Endodermal cell (in vitro differentiated cells): ENCODE results near the gene NFATC1. TPM values are rescaled to one million over a fixed set of nuclear protein-coding genes. Genes with fewer than 3 reads are reported as not detected.

ENCODE experiments used
- DNase-seq: peaks from one replicate; pipeline ENCODE4 v3.0.0-alpha.2; 2017
- H3K27ac ChIP-seq: 2 replicates; pipeline ENCODE4 v1.5.1; 2013; ENCODE audit warnings: mild to moderate bottlenecking, low read depth, low read length, moderate library complexity
- H3K27me3 ChIP-seq: 2 replicates; pipeline ENCODE4 v1.6.1; 2013; ENCODE audit warnings: mild to moderate bottlenecking, low read length, moderate library complexity; ENCODE audit not compliant: insufficient read depth, control insufficient read depth, poor library complexity, severe bottlenecking
- H3K36me3 ChIP-seq: 2 replicates; pipeline ENCODE4 v1.7.0; 2013; ENCODE audit warnings: mild to moderate bottlenecking, low read length, moderate library complexity; ENCODE audit not compliant: control insufficient read depth, insufficient read depth
- H3K4me1 ChIP-seq: one replicate; pipeline ENCODE4 v1.7.0; 2013; ENCODE audit warnings: low read length; ENCODE audit not compliant: control insufficient read depth, insufficient read depth
- H3K4me3 ChIP-seq: 2 replicates; pipeline ENCODE4 v1.5.1; 2013; ENCODE audit warnings: mild to moderate bottlenecking, low read length, moderate library complexity
- H3K9ac ChIP-seq: 2 replicates; pipeline ENCODE4 v1.6.1; 2013; ENCODE audit warnings: mild to moderate bottlenecking, low read length, moderate library complexity; ENCODE audit not compliant: poor library complexity, severe bottlenecking; ENCODE audit errors: extremely low read depth
- H3K9me3 ChIP-seq: 2 replicates; pipeline ENCODE4 v1.6.1; 2013; ENCODE audit warnings: mild to moderate bottlenecking, low read length, moderate library complexity; ENCODE audit not compliant: control insufficient read depth
- H3K27ac Mint-ChIP-seq: 2 replicates; pipeline ENCODE4 v1.8.0; 2020; ENCODE audit warnings: mixed read lengths
- H3K27me3 Mint-ChIP-seq: 2 replicates; pipeline ENCODE4 v1.8.0; 2021; ENCODE audit warnings: mild to moderate bottlenecking, mixed read lengths; ENCODE audit not compliant: insufficient read depth
- H3K36me3 Mint-ChIP-seq: 2 replicates; pipeline ENCODE4 v1.8.0; 2020; ENCODE audit warnings: low read depth, mixed read lengths
- H3K4me1 Mint-ChIP-seq: 2 replicates; pipeline ENCODE4 v1.8.0; 2020; ENCODE audit warnings: mixed read lengths
- H3K4me3 Mint-ChIP-seq: 2 replicates; pipeline ENCODE4 v1.8.0; 2020; ENCODE audit warnings: mild to moderate bottlenecking, moderate library complexity, mixed read lengths
- H3K9me3 Mint-ChIP-seq: 2 replicates; pipeline ENCODE4 v1.8.0; 2020; ENCODE audit warnings: mild to moderate bottlenecking, mixed read lengths
- WGBS, 2 experiments: methylation state at CpG; one replicate each; pipeline versions ENCODE4 v1.1.5 to v1.1.7; 2013; ENCODE audit warnings: missing lambda C conversion rate in 2 of 2, mixed read lengths in 1 of 2; ENCODE audit not compliant: insufficient coverage in 1 of 2, insufficient read length in 1 of 2; 5-methylcytosine and 5-hydroxymethylcytosine counted together
- total RNA-seq, 2 donors: library from RNA; stranded (reverse); fragmentation: NEBNext Ultra II Directional in 1 of 2; extraction: Animal tissue kit (Norgen Biotek cat#: 25700) in 1 of 2; gene quantifications; 2 replicates in 1 of 2; 3 replicates in 1 of 2; pipeline ENCODE4 v1.2.1, GENCODE V29; 2021
- TF ChIP-seq, protein P1 (sequence below): fragments of 200-600 bp; sonication (generic); conservative IDR thresholded peaks from 2 replicates; pipeline ENCODE4 v1.5.0; 2021; ENCODE audit warnings: antibody characterized with exemption, mild to moderate bottlenecking

Gene NFATC1
- total RNA-seq, 2 donors from 2014 or later = 23.4 to 32.5 TPM

DNA sequence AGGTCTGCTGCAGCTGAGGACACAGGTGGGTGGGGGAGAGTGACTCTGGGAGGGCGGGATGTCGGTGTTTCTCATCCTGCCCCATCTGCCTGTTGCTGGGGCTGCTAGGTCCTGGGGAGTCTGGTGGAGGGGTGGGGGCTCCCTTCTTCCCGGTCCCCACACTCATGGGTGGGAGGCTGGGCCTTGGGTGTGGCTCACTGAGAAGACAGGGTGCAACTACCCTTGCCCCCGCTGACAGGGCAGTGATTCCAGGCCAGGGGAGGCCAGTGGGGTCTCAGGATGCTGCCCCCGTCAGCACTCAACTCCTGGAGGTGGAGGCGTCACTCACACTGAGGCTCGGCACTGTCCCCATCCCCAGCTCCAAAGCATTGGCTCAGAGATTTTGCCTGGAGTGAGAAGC is 7.7 kb upstream of the NFATC1 start:
- DNase-seq = peak; percentile 36
- Mint-ChIP-seq H3K27ac (no peak overlapping the region), H3K27me3 (peaks cover 22% of the 10 kb centered on the region)

DNA sequence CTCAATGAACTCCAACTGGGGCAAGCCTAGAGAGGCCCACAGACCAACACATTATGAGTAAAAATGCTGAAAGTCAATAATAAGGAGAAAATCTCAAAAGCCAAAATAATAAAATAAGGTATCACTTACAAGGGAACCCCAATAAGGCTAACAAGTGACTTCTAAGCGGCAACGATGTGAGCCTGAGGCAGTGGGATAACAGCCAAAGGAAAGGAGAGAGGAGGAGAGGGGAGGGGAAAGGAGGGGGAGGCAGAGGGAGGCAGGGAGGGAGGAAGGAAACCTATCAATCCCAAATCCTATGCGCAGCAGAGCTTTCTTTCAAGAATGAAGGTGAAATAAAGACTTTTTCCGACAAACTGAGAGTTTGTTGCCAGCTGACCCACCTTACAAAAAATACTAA is 6.0 kb upstream of the NFATC1 start:
- TF ChIP-seq, protein P1, sequence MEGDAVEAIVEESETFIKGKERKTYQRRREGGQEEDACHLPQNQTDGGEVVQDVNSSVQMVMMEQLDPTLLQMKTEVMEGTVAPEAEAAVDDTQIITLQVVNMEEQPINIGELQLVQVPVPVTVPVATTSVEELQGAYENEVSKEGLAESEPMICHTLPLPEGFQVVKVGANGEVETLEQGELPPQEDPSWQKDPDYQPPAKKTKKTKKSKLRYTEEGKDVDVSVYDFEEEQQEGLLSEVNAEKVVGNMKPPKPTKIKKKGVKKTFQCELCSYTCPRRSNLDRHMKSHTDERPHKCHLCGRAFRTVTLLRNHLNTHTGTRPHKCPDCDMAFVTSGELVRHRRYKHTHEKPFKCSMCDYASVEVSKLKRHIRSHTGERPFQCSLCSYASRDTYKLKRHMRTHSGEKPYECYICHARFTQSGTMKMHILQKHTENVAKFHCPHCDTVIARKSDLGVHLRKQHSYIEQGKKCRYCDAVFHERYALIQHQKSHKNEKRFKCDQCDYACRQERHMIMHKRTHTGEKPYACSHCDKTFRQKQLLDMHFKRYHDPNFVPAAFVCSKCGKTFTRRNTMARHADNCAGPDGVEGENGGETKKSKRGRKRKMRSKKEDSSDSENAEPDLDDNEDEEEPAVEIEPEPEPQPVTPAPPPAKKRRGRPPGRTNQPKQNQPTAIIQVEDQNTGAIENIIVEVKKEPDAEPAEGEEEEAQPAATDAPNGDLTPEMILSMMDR = no peak
- Histone ChIP-seq H3K27ac (no peak overlapping the region), H3K36me3 (no peaks in the 10 kb centered on the region), H3K27me3 (peaks cover 26% of the 10 kb centered on the region), H3K9me3 (no peaks in the 10 kb centered on the region), H3K9ac (no peak overlapping the region), H3K4me3 (no peak overlapping the region), H3K4me1 (peaks cover 6% of the 10 kb centered on the region)
- no peaks in the 10 kb centered on the region for H3K36me3 Mint-ChIP-seq
- DNase-seq = peak; percentile 43
- peaks cover 30% of the 10 kb centered on the region for H3K27me3 Mint-ChIP-seq
- H3K9me3 Mint-ChIP-seq = no peaks in the 10 kb centered on the region
- H3K27ac Mint-ChIP-seq = no peak overlapping the region
- no peak overlapping the region for H3K4me3 Mint-ChIP-seq
- peaks cover 16% of the 10 kb centered on the region for H3K4me1 Mint-ChIP-seq
- WGBS, 2 experiments = 59% methylated on average over 4 of the region's 4 CpGs; no CpG with 5 or more reads in 1 of the 2 experiments

More for the DNA sequence above, 7.7 kb upstream of the NFATC1 start:
- H3K27me3 ChIP-seq = peaks cover 15% of the 10 kb centered on the region
- H3K27ac ChIP-seq = no peak overlapping the region
- Mint-ChIP-seq H3K4me1 (peaks cover 16% of the 10 kb centered on the region), H3K9me3 (no peaks in the 10 kb centered on the region), H3K36me3 (no peaks in the 10 kb centered on the region), H3K4me3 (no peak overlapping the region)
- TF ChIP-seq, protein P1 = no peak
- H3K36me3 ChIP-seq = no peaks in the 10 kb centered on the region
- WGBS, 2 experiments = 83 to 97% methylated on average over 3 to 6 of the region's 7 CpGs
- H3K9ac ChIP-seq = no peak overlapping the region
- H3K4me3 ChIP-seq = no peak overlapping the region
- H3K9me3 ChIP-seq = no peaks in the 10 kb centered on the region
- peaks cover 6% of the 10 kb centered on the region for H3K4me1 ChIP-seq

DNA sequence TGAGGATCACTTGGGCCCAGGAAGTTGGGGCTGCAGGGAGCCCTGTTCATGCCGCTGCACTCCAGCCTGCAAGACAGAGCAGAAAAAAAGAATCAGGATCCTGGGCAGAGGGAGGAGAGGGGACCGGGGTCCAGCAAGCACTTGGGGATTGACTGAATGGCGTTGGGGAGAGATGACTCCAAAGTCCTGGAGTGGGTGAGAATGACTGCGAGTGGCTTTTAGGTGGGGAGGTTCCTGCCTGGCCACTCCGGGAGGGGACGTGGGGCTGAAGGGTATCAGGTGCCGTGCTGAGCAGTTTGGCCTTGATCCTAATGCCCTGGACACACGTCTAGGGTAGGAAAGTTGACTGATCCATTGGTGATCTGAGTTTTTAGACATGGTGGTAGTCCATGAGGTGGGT is 3.5 kb upstream of the NFATC1 start:
- Histone ChIP-seq H3K27ac (no peak overlapping the region), H3K9ac (no peak overlapping the region), H3K36me3 (no peaks in the 10 kb centered on the region), H3K4me1 (peaks cover 6% of the 10 kb centered on the region), H3K4me3 (no peak overlapping the region), H3K27me3 (peaks cover 37% of the 10 kb centered on the region), H3K9me3 (no peaks in the 10 kb centered on the region)
- Mint-ChIP-seq H3K36me3 (no peaks in the 10 kb centered on the region), H3K27me3 (peaks cover 38% of the 10 kb centered on the region), H3K9me3 (no peaks in the 10 kb centered on the region), H3K27ac (no peak overlapping the region), H3K4me3 (no peak overlapping the region), H3K4me1 (peaks cover 16% of the 10 kb centered on the region)
- 88 to 90% methylated on average over 6 to 8 of the region's 8 CpGs for WGBS, 2 experiments
- TF ChIP-seq, protein P1 = no peak
- peak; percentile 34 for DNase-seq
